Mesenchymal stem cell (in vitro differentiated cells and primary cell): Measurements from ENCODE around the gene DDAH1.

ENCODE experiments used
- DNase-seq: peaks from one replicate; pipeline ENCODE4 v3.0.0-alpha.2; 2013
- H2AFZ ChIP-seq: one replicate; pipeline ENCODE4 v1.6.1; 2013; ENCODE audit warnings: low read depth, mild to moderate bottlenecking, control low read depth, inconsistent platforms, low read length, moderate library complexity
- H2AK5ac ChIP-seq: 2 replicates; pipeline ENCODE4 v1.6.1; 2013; ENCODE audit warnings: low read length, moderate library complexity, mild to moderate bottlenecking, inconsistent platforms; ENCODE audit not compliant: severe bottlenecking
- H2BK120ac ChIP-seq: one replicate; pipeline ENCODE4 v1.6.1; 2013; ENCODE audit warnings: low read depth, mild to moderate bottlenecking, inconsistent platforms, low read length, moderate library complexity
- H2BK12ac ChIP-seq, 2 experiments: one replicate each; pipeline ENCODE4 v1.6.1; 2013; ENCODE audit warnings: inconsistent platforms in 2 of 2, low read length in 2 of 2, mild to moderate bottlenecking in 2 of 2, moderate library complexity in 2 of 2, control low read depth in 1 of 2
- H2BK15ac ChIP-seq: one replicate; pipeline ENCODE4 v1.6.1; 2013; ENCODE audit warnings: mild to moderate bottlenecking, low read depth, inconsistent platforms; ENCODE audit not compliant: poor library complexity, severe bottlenecking
- H2BK5ac ChIP-seq: 2 replicates; pipeline ENCODE4 v1.6.1; 2013; ENCODE audit warnings: low read depth, mild to moderate bottlenecking, low read length, control low read depth, inconsistent platforms; ENCODE audit not compliant: poor library complexity, severe bottlenecking
- H3K14ac ChIP-seq, 2 experiments: one replicate each; pipeline ENCODE4 v1.6.1; 2013; ENCODE audit warnings: inconsistent platforms in 2 of 2, low read length in 2 of 2, control low read depth in 1 of 2, mild to moderate bottlenecking in 1 of 2, moderate library complexity in 1 of 2
- H3K18ac ChIP-seq, 2 experiments: one replicate each; pipeline ENCODE4 v1.6.1; 2013; ENCODE audit warnings: inconsistent platforms in 2 of 2, low read length in 2 of 2, control low read depth in 1 of 2, low read depth in 1 of 2, mild to moderate bottlenecking in 1 of 2
- H3K23ac ChIP-seq, 2 experiments: one replicate each; pipeline ENCODE4 v1.6.1; 2013; ENCODE audit warnings: inconsistent platforms in 2 of 2, low read length in 2 of 2, mild to moderate bottlenecking in 2 of 2, moderate library complexity in 2 of 2, control low read depth in 1 of 2
- H3K27ac ChIP-seq: 2 replicates; pipeline ENCODE4 v1.5.1; 2013; ENCODE audit warnings: mild to moderate bottlenecking, moderate library complexity, low read length, control low read depth, inconsistent platforms; ENCODE audit not compliant: poor library complexity, severe bottlenecking
- H3K27me3 ChIP-seq, 2 experiments: 2 replicates each; pipeline versions ENCODE4 v1.6.1 to v1.7.0; 2013; ENCODE audit warnings: low read length in 2 of 2, mild to moderate bottlenecking in 2 of 2, moderate library complexity in 2 of 2, control low read depth in 1 of 2, inconsistent platforms in 1 of 2; ENCODE audit not compliant: control insufficient read depth in 1 of 2, insufficient read depth in 1 of 2
- H3K36me3 ChIP-seq, 2 experiments: 2 replicates each; pipeline versions ENCODE4 v1.6.1 to v1.7.0; 2013; ENCODE audit warnings: low read length in 2 of 2, control low read depth in 1 of 2, inconsistent platforms in 1 of 2, low read depth in 1 of 2, mild to moderate bottlenecking in 1 of 2; ENCODE audit not compliant: insufficient read depth in 2 of 2, control insufficient read depth in 1 of 2
- H3K4ac ChIP-seq, 2 experiments: one replicate each; pipeline ENCODE4 v1.6.1; 2013; ENCODE audit warnings: inconsistent platforms in 2 of 2, low read length in 2 of 2, mild to moderate bottlenecking in 2 of 2, moderate library complexity in 2 of 2, control low read depth in 1 of 2, low read depth in 1 of 2
- H3K4me1 ChIP-seq: 2 replicates; pipeline ENCODE4 v1.6.1; 2013; ENCODE audit warnings: low read depth, low read length, control low read depth; ENCODE audit not compliant: control insufficient read depth, insufficient read depth
- H3K4me2 ChIP-seq: 2 replicates; pipeline ENCODE4 v1.6.1; 2013; ENCODE audit warnings: low read length, mild to moderate bottlenecking, inconsistent platforms; ENCODE audit not compliant: poor library complexity, severe bottlenecking
- H3K4me3 ChIP-seq, 2 experiments: 2 replicates each; pipeline versions ENCODE4 v1.5.1 to v1.7.0; 2013; ENCODE audit warnings: low read length in 2 of 2, mild to moderate bottlenecking in 2 of 2, control low read depth in 1 of 2, low read depth in 1 of 2; ENCODE audit not compliant: insufficient read depth in 1 of 2
- H3K79me1 ChIP-seq: replicated peaks from 2 replicates; pipeline ENCODE4 v1.6.1; 2013; ENCODE audit warnings: mild to moderate bottlenecking, control low read depth, low read length, inconsistent platforms; ENCODE audit not compliant: poor library complexity, severe bottlenecking
- H3K9ac ChIP-seq: 2 replicates; pipeline ENCODE4 v1.7.0; 2013; ENCODE audit warnings: mild to moderate bottlenecking, low read length, moderate library complexity
- H3K9me3 ChIP-seq: 2 replicates; pipeline ENCODE4 v1.7.0; 2013; ENCODE audit warnings: mild to moderate bottlenecking, low read length; ENCODE audit not compliant: control insufficient read depth
- H4K8ac ChIP-seq: one replicate; pipeline ENCODE4 v1.6.1; 2013; ENCODE audit warnings: inconsistent platforms, mild to moderate bottlenecking, low read length, moderate library complexity
- H4K91ac ChIP-seq: one replicate; pipeline ENCODE4 v1.6.1; 2013; ENCODE audit warnings: mild to moderate bottlenecking, low read length, inconsistent platforms
- WGBS: methylation state at CpG from one replicate; pipeline ENCODE4 v1.1.7; 2013; ENCODE audit warnings: mixed read lengths; 5-methylcytosine and 5-hydroxymethylcytosine counted together

DDAH1 gene

DNA sequence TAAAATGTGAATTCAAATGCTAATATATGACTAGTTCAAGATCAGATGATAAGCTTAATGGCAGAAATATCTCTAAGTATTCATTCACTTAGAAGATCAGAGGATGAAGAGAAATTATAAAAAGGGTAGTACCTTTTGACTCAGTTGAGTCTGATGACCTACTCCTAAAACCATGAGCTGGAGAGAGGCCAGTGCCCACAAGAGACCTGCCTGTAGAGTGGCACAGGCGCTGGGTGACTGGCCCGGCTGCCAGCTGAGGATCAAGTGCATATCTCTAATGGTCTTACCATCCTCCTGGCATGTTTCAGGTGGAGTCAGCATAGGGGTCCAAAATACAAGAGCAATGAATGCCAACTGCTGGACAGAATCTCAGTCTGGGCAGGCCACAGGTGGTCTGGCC, 14.1 kb downstream of the DDAH1 start:
- no peak for DNase-seq
- Histone ChIP-seq H2AK5ac (no peak overlapping the region), H3K4ac (no peak overlapping the region), H3K27ac (no peak overlapping the region), H4K8ac (no peak overlapping the region), H3K18ac (no peak overlapping the region), H3K4me2 (no peak overlapping the region), H3K27me3 (no peaks in the 10 kb centered on the region), H4K91ac (no peak overlapping the region), H3K4me3 (no peak overlapping the region), H2AFZ (no peak overlapping the region), H3K14ac (no peak overlapping the region), H2BK12ac (no peak overlapping the region), H3K9ac (no peak overlapping the region), H3K23ac (no peak overlapping the region), H2BK5ac (no peak overlapping the region), H3K9me3 (no peaks in the 10 kb centered on the region), H3K79me1 (peaks cover 35% of the 10 kb centered on the region), H2BK120ac (no peak overlapping the region), H2BK15ac (no peak overlapping the region), H3K4me1 (peaks cover 5% of the 10 kb centered on the region), H3K36me3 (peaks cover 3 to 7% of the 10 kb centered on the region in 2 experiments)
- 100% methylated on average over 2 of the region's 2 CpGs for WGBS

DNA sequence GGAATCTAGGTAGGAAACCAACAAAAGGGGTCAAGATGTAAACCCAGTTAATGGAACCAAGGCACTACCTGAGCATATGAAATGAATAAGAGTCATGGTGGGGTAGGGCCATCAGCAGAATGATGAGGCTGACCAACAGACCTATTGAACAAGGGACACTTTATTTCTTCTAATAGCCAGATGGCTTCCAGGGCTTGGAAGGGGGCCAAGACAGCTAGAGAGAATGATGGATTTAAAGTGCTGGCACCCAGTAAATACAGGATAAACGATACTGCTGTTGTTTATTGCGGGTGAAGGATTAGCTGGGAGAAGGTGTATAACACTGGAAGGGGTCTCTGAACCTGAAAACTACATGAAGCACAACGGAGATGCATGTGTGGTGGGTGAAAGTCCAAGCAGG, 15.6 kb downstream of the DDAH1 start:
- 67% methylated on average over 3 of the region's 3 CpGs for WGBS
- H3K9ac ChIP-seq = no peak overlapping the region

DNA sequence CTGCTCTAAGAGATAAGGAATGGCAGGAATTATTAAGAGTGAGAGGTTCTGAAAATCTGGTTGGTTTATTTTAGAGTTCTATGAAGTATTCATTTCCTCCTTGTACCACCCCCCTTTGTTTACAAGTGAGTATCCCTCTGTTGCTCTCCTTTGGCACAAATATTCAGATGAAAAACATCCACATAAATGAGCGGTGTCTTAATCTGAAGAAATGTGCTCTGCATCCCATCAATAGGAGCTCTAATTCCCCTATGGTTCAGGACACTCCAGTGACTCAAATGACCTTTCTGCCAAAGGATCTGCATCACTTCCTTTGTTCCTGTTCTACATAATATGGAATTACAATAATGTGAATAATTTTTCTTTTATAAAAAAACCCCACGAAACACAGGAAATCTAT, 16.6 kb downstream of the DDAH1 start:
- Histone ChIP-seq H4K8ac (no peak overlapping the region), H2BK120ac (no peak overlapping the region), H2BK15ac (no peak overlapping the region), H3K9ac (peak overlapping the region; percentile 7), H2AK5ac (no peak overlapping the region), H3K14ac (no peak overlapping the region), H3K4ac (no peak overlapping the region), H3K36me3 (peaks cover 3 to 11% of the 10 kb centered on the region in 2 experiments), H3K4me3 (peak overlapping the region in 1 of 2 experiments; percentile 16), H3K27me3 (no peaks in the 10 kb centered on the region), H3K9me3 (no peaks in the 10 kb centered on the region), H2BK12ac (no peak overlapping the region), H3K27ac (no peak overlapping the region), H2AFZ (no peak overlapping the region), H3K23ac (no peak overlapping the region), H3K79me1 (peaks cover 42% of the 10 kb centered on the region), H3K18ac (no peak overlapping the region), H3K4me2 (no peak overlapping the region), H4K91ac (no peak overlapping the region), H3K4me1 (peaks cover 7% of the 10 kb centered on the region), H2BK5ac (no peak overlapping the region)
- WGBS = 11% methylated on average over 1 of the region's 2 CpGs
- DNase-seq = peak; percentile 46

More for the DNA sequence above, 15.6 kb downstream of the DDAH1 start:
- peaks cover 44% of the 10 kb centered on the region for H3K79me1 ChIP-seq
- H3K4ac ChIP-seq = peak overlapping the region in 1 of 2 experiments; percentile 81
- H3K4me1 ChIP-seq = peaks cover 7% of the 10 kb centered on the region
- H4K8ac ChIP-seq = no peak overlapping the region
- peak overlapping the region; percentile 18 to 74 for H3K18ac ChIP-seq
- no peaks in the 10 kb centered on the region for H3K27me3 ChIP-seq
- H3K9me3 ChIP-seq = no peaks in the 10 kb centered on the region
- H3K4me3 ChIP-seq = no peak overlapping the region
- peaks cover 3 to 9% of the 10 kb centered on the region in 2 experiments for H3K36me3 ChIP-seq
- H2BK15ac ChIP-seq = no peak overlapping the region
- no peak overlapping the region for H3K14ac ChIP-seq
- no peak overlapping the region for H2AK5ac ChIP-seq
- no peak for DNase-seq
- no peak overlapping the region for H2AFZ ChIP-seq
- peak overlapping the region; percentile 33 to 99 for H2BK12ac ChIP-seq
- peak overlapping the region; percentile 94 for H4K91ac ChIP-seq
- H3K27ac ChIP-seq = no peak overlapping the region
- H2BK120ac ChIP-seq = peak overlapping the region; percentile 94
- no peak overlapping the region for H3K23ac ChIP-seq
- H3K4me2 ChIP-seq = no peak overlapping the region
- no peak overlapping the region for H2BK5ac ChIP-seq

DNA sequence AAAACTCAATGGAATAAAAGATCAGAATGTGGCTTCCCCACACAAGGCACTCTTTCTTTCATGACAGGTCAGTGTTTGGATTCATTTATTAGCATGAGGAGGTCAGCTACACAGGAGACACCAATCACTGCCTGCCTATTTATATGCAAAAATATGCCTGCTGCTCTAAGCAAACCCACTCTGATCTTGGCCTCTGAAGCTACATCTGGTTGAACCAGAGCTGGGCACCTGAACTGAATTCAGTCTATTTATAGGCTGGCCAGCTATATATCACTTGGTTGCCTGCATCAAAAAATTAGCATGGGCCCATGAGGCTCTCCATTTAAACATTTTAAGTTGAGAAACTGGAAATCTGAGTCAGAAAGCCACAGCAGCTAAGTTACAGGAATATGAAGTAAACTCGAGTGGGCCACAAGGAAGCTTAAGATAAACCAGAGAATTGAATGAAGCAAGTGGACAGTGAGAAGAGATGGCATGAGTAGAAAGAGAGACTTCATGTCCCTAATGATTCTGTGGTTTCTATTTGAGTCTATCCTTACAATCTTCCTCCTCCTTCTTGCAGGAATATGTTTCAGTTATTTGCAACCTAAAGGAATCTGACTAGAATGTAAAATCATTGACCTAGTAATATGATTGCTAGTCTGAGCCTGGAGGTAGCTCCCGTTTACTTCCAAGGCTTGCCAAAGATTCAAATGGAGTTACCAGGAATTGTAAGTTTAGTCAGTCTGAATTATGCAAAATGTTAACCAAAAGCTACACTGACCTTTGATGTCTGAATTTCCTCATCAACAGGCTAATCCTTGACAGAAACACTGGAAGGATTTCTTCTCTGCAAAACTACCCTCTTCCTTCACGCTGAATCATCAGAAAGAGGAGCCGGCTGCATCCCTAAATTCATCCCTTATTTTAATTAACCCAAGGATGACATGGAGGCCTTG, 17.7 kb downstream of the DDAH1 start:
- no peak overlapping the region for H2AFZ ChIP-seq
- H2BK120ac ChIP-seq = no peak overlapping the region
- H4K91ac ChIP-seq = no peak overlapping the region
- no peak overlapping the region for H3K23ac ChIP-seq
- 67% methylated on average over 3 of the region's 4 CpGs for WGBS
- H4K8ac ChIP-seq = no peak overlapping the region
- no peak overlapping the region for H3K4me2 ChIP-seq
- H2BK15ac ChIP-seq = no peak overlapping the region
- DNase-seq = peak; percentile 76
- peak overlapping the region in 1 of 2 experiments; percentile 16 for H3K4me3 ChIP-seq
- no peak overlapping the region for H3K14ac ChIP-seq
- no peak overlapping the region for H2AK5ac ChIP-seq
- H3K9me3 ChIP-seq = no peaks in the 10 kb centered on the region
- peaks cover 3 to 11% of the 10 kb centered on the region in 2 experiments for H3K36me3 ChIP-seq
- H2BK12ac ChIP-seq = no peak overlapping the region
- peak overlapping the region; percentile 7 for H3K9ac ChIP-seq
- H3K4me1 ChIP-seq = peaks cover 7% of the 10 kb centered on the region
- no peak overlapping the region for H2BK5ac ChIP-seq
- H3K27ac ChIP-seq = no peak overlapping the region
- peak overlapping the region in 1 of 2 experiments; percentile 73 for H3K4ac ChIP-seq
- peaks cover 39% of the 10 kb centered on the region for H3K79me1 ChIP-seq
- no peaks in the 10 kb centered on the region for H3K27me3 ChIP-seq
- H3K18ac ChIP-seq = peak overlapping the region; percentile 61 to 89
